HepG2 (cell line): Measurements from ENCODE around the gene MPST. TPM values are rescaled to one million over a fixed set of nuclear protein-coding genes. Genes with fewer than 3 reads are reported as not detected.
A peak's percentile ranks its signal among the peaks of the same experiment; 100 is the strongest.

Experiments
- ADNP ChIP-seq: sonication (generic); formaldehyde crosslinking; IDR thresholded peaks from 2 replicates; pipeline ENCODE4 v1.4.0; 2020; ENCODE audit warnings: missing genetic modification reagents
- CAMTA2 ChIP-seq: sonication (generic); formaldehyde crosslinking; IDR thresholded peaks from 2 replicates; pipeline ENCODE4 v1.4.0; 2020; ENCODE audit warnings: mild to moderate bottlenecking, missing genetic modification reagents, borderline replicate concordance
- CHD2 ChIP-seq: IDR thresholded peaks from 2 replicates; pipeline ENCODE4 v1.6.1; 2011; ENCODE audit warnings: low read depth, low read length, improper control_type of control experiment
- FLYWCH1 ChIP-seq: sonication (generic); formaldehyde crosslinking; IDR thresholded peaks from 2 replicates; pipeline ENCODE4 v1.8.1; 2023; ENCODE audit warnings: mild to moderate bottlenecking, missing genetic modification reagents
- GABPB1 ChIP-seq: IDR thresholded peaks from 2 replicates; pipeline ENCODE4 v1.6.1; 2016; ENCODE audit warnings: mild to moderate bottlenecking, missing genetic modification reagents, moderate library complexity, missing compliant biosample characterization
- HOXA3 ChIP-seq: sonication (generic); formaldehyde crosslinking; IDR thresholded peaks from 2 replicates; pipeline ENCODE4 v1.5.0; 2020; ENCODE audit warnings: missing genetic modification reagents
- KDM2A ChIP-seq: sonication (generic); formaldehyde crosslinking; IDR thresholded peaks from 2 replicates; pipeline ENCODE4 v1.4.0; 2020; ENCODE audit warnings: low read depth, missing genetic modification reagents, borderline replicate concordance
- KDM6A ChIP-seq: IDR thresholded peaks from 2 replicates; pipeline ENCODE4 v1.6.1; 2016; ENCODE audit warnings: low read depth
- MAFK ChIP-seq, 2 experiments: IDR thresholded peaks in 1 of 2; conservative IDR thresholded peaks in 1 of 2; 2 replicates each; pipeline ENCODE4 v1.6.1; 2011; ENCODE audit warnings: improper control_type of control experiment in 2 of 2, low read length in 2 of 2
- MEIS2 ChIP-seq: sonication (generic); formaldehyde crosslinking; IDR thresholded peaks from 2 replicates; pipeline ENCODE4 v1.9.0; 2021; ENCODE audit warnings: mild to moderate bottlenecking, missing genetic modification reagents
- NCOA2 ChIP-seq: sonication (generic); formaldehyde crosslinking; IDR thresholded peaks from 2 replicates; pipeline ENCODE4 v1.8.0; 2022; ENCODE audit warnings: inconsistent platforms
- NONO ChIP-seq, 2 experiments: fragments of 450-650 bp in 1 of 2; sonication (generic) in 1 of 2; formaldehyde crosslinking in 1 of 2; IDR thresholded peaks in 1 of 2; conservative IDR thresholded peaks in 1 of 2; 2 replicates each; pipeline versions ENCODE4 v1.6.1 to v1.8.0; 2017 to 2022; ENCODE audit warnings: mild to moderate bottlenecking in 1 of 2, missing genetic modification reagents in 1 of 2, moderate library complexity in 1 of 2
- PITX1 ChIP-seq: sonication (generic); formaldehyde crosslinking; IDR thresholded peaks from 2 replicates; pipeline ENCODE4 v1.5.1; 2020; ENCODE audit warnings: mild to moderate bottlenecking, missing genetic modification reagents
- PRPF4 ChIP-seq: fragments of 200-400 bp; formaldehyde crosslinking; IDR thresholded peaks from 2 replicates; pipeline ENCODE4 v1.6.1; 2016; ENCODE audit warnings: low read length, low read depth; ENCODE audit not compliant: poor library complexity, severe bottlenecking
- RARA ChIP-seq: IDR thresholded peaks from 2 replicates; pipeline ENCODE4 v1.6.1; 2016; ENCODE audit warnings: missing genetic modification reagents, missing compliant biosample characterization
- SUZ12 ChIP-seq: fragments of 150-350 bp; IDR thresholded peaks from 2 replicates; pipeline ENCODE4 v1.6.1; 2014; ENCODE audit warnings: low read depth, low read length
- TMF1 ChIP-seq: sonication (generic); formaldehyde crosslinking; IDR thresholded peaks from 2 replicates; pipeline ENCODE4 v1.8.1; 2022; ENCODE audit warnings: low read depth, missing genetic modification reagents
- ZFAT ChIP-seq: sonication (generic); formaldehyde crosslinking; conservative IDR thresholded peaks from 2 replicates; pipeline ENCODE4 v1.8.1; 2023; ENCODE audit warnings: missing genetic modification reagents, inconsistent platforms
- ZNF296 ChIP-seq: sonication (generic); formaldehyde crosslinking; conservative IDR thresholded peaks from 2 replicates; pipeline ENCODE4 v1.5.0; 2020; ENCODE audit warnings: mild to moderate bottlenecking, missing genetic modification reagents
- ZNF3 ChIP-seq: IDR thresholded peaks from 2 replicates; pipeline ENCODE4 v1.7.0; 2017; ENCODE audit warnings: inconsistent platforms
- ZNF362 ChIP-seq: sonication (generic); formaldehyde crosslinking; IDR thresholded peaks from 2 replicates; pipeline ENCODE4 v1.4.0; 2020; ENCODE audit warnings: missing genetic modification reagents, mild to moderate bottlenecking, borderline replicate concordance
- ZNF674 ChIP-seq: sonication (generic); formaldehyde crosslinking; IDR thresholded peaks from 2 replicates; pipeline ENCODE4 v1.5.0; 2020; ENCODE audit warnings: low read depth, mild to moderate bottlenecking, missing genetic modification reagents
- ZNF768 ChIP-seq: sonication (generic); formaldehyde crosslinking; IDR thresholded peaks from 2 replicates; pipeline ENCODE4 v1.4.0; 2020; ENCODE audit warnings: missing genetic modification reagents
- ZSCAN5A ChIP-seq: sonication (generic); formaldehyde crosslinking; IDR thresholded peaks from 2 replicates; pipeline ENCODE4 v1.8.0; 2022; ENCODE audit warnings: mild to moderate bottlenecking, missing genetic modification reagents, borderline replicate concordance
- polyA plus RNA-seq, 8 experiments: library from polyadenylated mRNA; depleted of rRNA in 3 of 8; stranded (reverse) in 7 of 8; unstranded in 1 of 8; fragments of >200 nt; fragmentation: Illumina TruSeq in 4 of 8; extraction: Trizol in 4 of 8; gene quantifications; 2 replicates each; pipeline versions ENCODE4 v1.2.1 to v1.2.3, GENCODE V29; 2011 to 2016; ENCODE audit warnings: low read depth in 4 of 8, missing spikeins in 1 of 8, mixed read lengths in 1 of 8; ENCODE audit not compliant: insufficient read depth in 1 of 8
- total RNA-seq, 5 experiments: library from RNA; depleted of rRNA; stranded (reverse); fragments of >200 nt; fragmentation: Illumina TruSeq; extraction: Trizol; gene quantifications; 2 replicates each; pipeline ENCODE4 v1.2.3, GENCODE V29; 2016; ENCODE audit warnings: low read depth in 1 of 5
- TF ChIP-seq, protein P1 (sequence below): sonication (generic); formaldehyde crosslinking; IDR thresholded peaks from 2 replicates; pipeline ENCODE4 v1.5.0; 2020; ENCODE audit warnings: mild to moderate bottlenecking, missing genetic modification reagents, borderline replicate concordance

MPST gene
- total and polyA plus RNA-seq, 2 of the 13 experiments (the other 11 are each of a cell fraction or from before 2014, with no cell fraction given) = 133 to 141 TPM

- TF ChIP-seq ZNF3 (CRISPR knock-in tag) (peak; percentile 73; the same call in 1 of the 2 replicates), HOXA3 (peak; percentile 92), ZFAT (CRISPR knock-in tag) (no peak), CHD2 (no peak), TMF1 (peak; percentile 40; the same call in 1 of the 2 replicates), ZSCAN5A (no peak), GABPB1 (CRISPR knock-in tag) (peak; percentile 61), SUZ12 (no peak), KDM6A (peak; percentile 53), RARA (CRISPR knock-in tag) (peak; percentile 96), CAMTA2 (CRISPR knock-in tag) (no peak), ADNP (no peak), NONO (IDR thresholded peaks at IDR 0.05) (no peak), NONO (CRISPR knock-in tag; conservative IDR thresholded peaks at IDR 0.05) (0 out of 2 replicates have a peak, but pooled peaks have one; percentile 45), ZNF296 (CRISPR knock-in tag) (no peak), MEIS2 (CRISPR knock-in tag) (peak; percentile 46; the same call in 1 of the 2 replicates), PRPF4 (peak; percentile 91), FLYWCH1 (CRISPR knock-in tag) (no peak), KDM2A (CRISPR knock-in tag) (no peak; the same call in 1 of the 2 replicates), ZNF674 (CRISPR knock-in tag) (no peak), ZNF362 (no peak), MAFK (conservative IDR thresholded peaks at IDR 0.05 in 1 of 2, IDR thresholded peaks at IDR 0.05 in 1 of 2; ENCODE audit: low read length in 2 of 2) (no peak), ZNF768 (CRISPR knock-in tag) (no peak), PITX1 (CRISPR knock-in tag) (peak; percentile 52; the same call in 1 of the 2 replicates), NCOA2 (CRISPR knock-in tag) (peak; percentile 68)
- TF ChIP-seq, protein P1, sequence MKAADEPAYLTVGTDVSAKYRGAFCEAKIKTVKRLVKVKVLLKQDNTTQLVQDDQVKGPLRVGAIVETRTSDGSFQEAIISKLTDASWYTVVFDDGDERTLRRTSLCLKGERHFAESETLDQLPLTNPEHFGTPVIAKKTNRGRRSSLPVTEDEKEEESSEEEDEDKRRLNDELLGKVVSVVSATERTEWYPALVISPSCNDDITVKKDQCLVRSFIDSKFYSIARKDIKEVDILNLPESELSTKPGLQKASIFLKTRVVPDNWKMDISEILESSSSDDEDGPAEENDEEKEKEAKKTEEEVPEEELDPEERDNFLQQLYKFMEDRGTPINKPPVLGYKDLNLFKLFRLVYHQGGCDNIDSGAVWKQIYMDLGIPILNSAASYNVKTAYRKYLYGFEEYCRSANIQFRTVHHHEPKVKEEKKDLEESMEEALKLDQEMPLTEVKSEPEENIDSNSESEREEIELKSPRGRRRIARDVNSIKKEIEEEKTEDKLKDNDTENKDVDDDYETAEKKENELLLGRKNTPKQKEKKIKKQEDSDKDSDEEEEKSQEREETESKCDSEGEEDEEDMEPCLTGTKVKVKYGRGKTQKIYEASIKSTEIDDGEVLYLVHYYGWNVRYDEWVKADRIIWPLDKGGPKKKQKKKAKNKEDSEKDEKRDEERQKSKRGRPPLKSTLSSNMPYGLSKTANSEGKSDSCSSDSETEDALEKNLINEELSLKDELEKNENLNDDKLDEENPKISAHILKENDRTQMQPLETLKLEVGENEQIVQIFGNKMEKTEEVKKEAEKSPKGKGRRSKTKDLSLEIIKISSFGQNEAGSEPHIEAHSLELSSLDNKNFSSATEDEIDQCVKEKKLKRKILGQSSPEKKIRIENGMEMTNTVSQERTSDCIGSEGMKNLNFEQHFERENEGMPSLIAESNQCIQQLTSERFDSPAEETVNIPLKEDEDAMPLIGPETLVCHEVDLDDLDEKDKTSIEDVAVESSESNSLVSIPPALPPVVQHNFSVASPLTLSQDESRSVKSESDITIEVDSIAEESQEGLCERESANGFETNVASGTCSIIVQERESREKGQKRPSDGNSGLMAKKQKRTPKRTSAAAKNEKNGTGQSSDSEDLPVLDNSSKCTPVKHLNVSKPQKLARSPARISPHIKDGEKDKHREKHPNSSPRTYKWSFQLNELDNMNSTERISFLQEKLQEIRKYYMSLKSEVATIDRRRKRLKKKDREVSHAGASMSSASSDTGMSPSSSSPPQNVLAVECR (CRISPR knock-in tag) = peak; percentile 81
Observed at GRCh38 chr22:37023743-37024338, 4.3 kb downstream of the MPST start (continued).
